GM10847 (cell line): ENCODE data around the gene FBXO41.
A peak's percentile ranks its signal among the peaks of the same experiment; 100 is the strongest.

ENCODE experiments used
- POLR2A ChIP-seq: IDR thresholded peaks from 2 replicates; pipeline ENCODE4 v1.6.1; 2011; ENCODE audit not compliant: insufficient read length; ENCODE audit errors: extremely low read depth

FBXO41 gene

GRCh38 chr2:73218298-73218697 is 66.0 kb downstream of the FBXO41 start:
- TF ChIP-seq POLR2A = no peak

GRCh38 chr2:73217826-73218225 is 66.5 kb downstream of the FBXO41 start:
- no peak for TF ChIP-seq POLR2A

- TF ChIP-seq POLR2A = no peak
Observed at GRCh38 chr2:73217160-73217559, 67.1 kb downstream of the FBXO41 start.

- no peak for TF ChIP-seq POLR2A
Observed at GRCh38 chr2:73215254-73215653, 69.0 kb downstream of the FBXO41 start.

- peak; percentile 45 for TF ChIP-seq POLR2A
Observed at GRCh38 chr2:73214120-73215035, 69.9 kb downstream of the FBXO41 start, which contains the start of gene SMYD5. SMYD5 (plus strand) TSS chr2:73214245; CDS start chr2:73214267, 22 bp downstream.

GRCh38 chr2:73212448-73213176 is 71.7 kb downstream of the FBXO41 start:
- no peak for TF ChIP-seq POLR2A

- no peak for TF ChIP-seq POLR2A
Observed at GRCh38 chr2:73212098-73212447, 72.2 kb downstream of the FBXO41 start.

- no peak for TF ChIP-seq POLR2A
Observed at GRCh38 chr2:73210696-73211095, 73.6 kb downstream of the FBXO41 start.

GRCh38 chr2:73210019-73210418 is 74.3 kb downstream of the FBXO41 start:
- no peak for TF ChIP-seq POLR2A

GRCh38 chr2:73208258-73208657 is 76.0 kb downstream of the FBXO41 start:
- TF ChIP-seq POLR2A = no peak

- no peak for TF ChIP-seq POLR2A
Observed at GRCh38 chr2:73205611-73206010, 78.7 kb downstream of the FBXO41 start.
